ENCODE measurements around the gene ENTPD7. TPM values are rescaled to one million over a fixed set of nuclear protein-coding genes. Genes with fewer than 3 reads are reported as not detected.

ENTPD7 gene
- total and polyA plus RNA-seq, 10 of the 15 experiments (the other 5 are each of a cell fraction or from before 2014, with no cell fraction given), result 0.73 to 6.7 (median 5.2) TPM

GRCh38 chr10:99693933-99694583 lies 34.7 kb downstream of the ENTPD7 start:
- WGBS (ENCODE audit: insufficient coverage, insufficient replicate concordance, low lambda C conversion rate, missing lambda C conversion rate), result 98% methylated on average over 3 of the region's 3 CpGs
- ChIA-PET SMC1A (ENCODE audit: uncharacterized antibody, unreplicated experiment) (no interaction called here), RAD21 (ENCODE audit: unreplicated experiment) (no interaction called here), CTCF (no interaction called here), POLR2A (no interaction called here)
- no peaks in the 10 kb centered on the region for H3K79me2 ChIP-seq (ENCODE audit: control insufficient read depth, insufficient read depth, low read length)
- H3K4me3 ChIP-seq, result no peak overlapping the region
- in situ Hi-C loops (cut with MboI) (no loop called here), intact Hi-C loops (cut with micrococcal nuclease; ENCODE audit: unreplicated experiment) (no loop called here)
- H2AFZ ChIP-seq (ENCODE audit: control insufficient read depth, low read depth, low read length), result no peak overlapping the region
- ATAC-seq, result no peak
- H4K20me1 ChIP-seq (ENCODE audit: control insufficient read depth, insufficient read depth), result no peaks in the 10 kb centered on the region
- H3K9ac ChIP-seq (ENCODE audit: control insufficient read depth, insufficient read depth, low read length), result no peak overlapping the region
- no peaks in the 10 kb centered on the region for H3K27me3 ChIP-seq (replicated peaks in 1 of 2; ENCODE audit: control insufficient read depth in 2 of 2, insufficient read depth in 2 of 2, low read length in 1 of 2)
- no peak overlapping the region for H3K27ac ChIP-seq (ENCODE audit: control insufficient read depth, insufficient read depth)
- no peaks in the 10 kb centered on the region for H3K9me3 ChIP-seq (replicated peaks; ENCODE audit: control insufficient read depth, insufficient read depth, low read length)
- H3K4me2 ChIP-seq (ENCODE audit: control insufficient read depth, insufficient read depth), result no peak overlapping the region
- no peak for FAIRE-seq
- H3K4me1 ChIP-seq (ENCODE audit: control insufficient read depth, insufficient read depth, low read length), result no peaks in the 10 kb centered on the region
- H3K36me3 ChIP-seq (ENCODE audit: control insufficient read depth in 2 of 2, insufficient read depth in 2 of 2, low read length in 1 of 2), result peaks cover 2 to 12% of the 10 kb centered on the region in 2 experiments; a peak in 3 of 4 replicates
- BruUV-seq (replicated peaks), result no TSS peak
- TF ChIP-seq RUNX3 (IDR thresholded peaks at IDR 0.05; ENCODE audit: low read length) (no peak), MEF2B (IDR thresholded peaks at IDR 0.05; ENCODE audit: partially characterized antibody, poor library complexity, severe bottlenecking) (no peak), RCOR1 (conservative IDR thresholded peaks at IDR 0.05; ENCODE audit: low read depth, low read length) (no peak), YBX1 (IDR thresholded peaks at IDR 0.05) (no peak), NFYB (IDR thresholded peaks at IDR 0.05; ENCODE audit: insufficient read depth, low read depth, low read length) (no peak), CBX3 (IDR thresholded peaks at IDR 0.05; ENCODE audit: borderline replicate concordance, low read depth) (no peak), ATF2 (IDR thresholded peaks at IDR 0.05; ENCODE audit: low read length) (no peak), FOS (IDR thresholded peaks at IDR 0.05; ENCODE audit: borderline replicate concordance, extremely low read depth, insufficient read length) (no peak), CHD1 (IDR thresholded peaks at IDR 0.05; ENCODE audit: low read depth, low read length) (no peak), BACH1 (IDR thresholded peaks at IDR 0.05; ENCODE audit: borderline replicate concordance) (no peak), RFX5 (IDR thresholded peaks at IDR 0.05; ENCODE audit: low read depth, low read length) (no peak), MXI1 (IDR thresholded peaks at IDR 0.05; ENCODE audit: low read depth, low read length) (no peak), HDGF (IDR thresholded peaks at IDR 0.05) (no peak), BCLAF1 (IDR thresholded peaks at IDR 0.05) (no peak), CREB1 (IDR thresholded peaks at IDR 0.05; ENCODE audit: low read depth) (no peak), BHLHE40 (IDR thresholded peaks at IDR 0.05; ENCODE audit: borderline replicate concordance in 1 of 2, low read depth in 2 of 2, low read length in 1 of 2) (no peak), FOXK2 (IDR thresholded peaks at IDR 0.05) (no peak), SRF (IDR thresholded peaks at IDR 0.05; ENCODE audit: low read depth in 2 of 2, low read length in 2 of 2) (no peak), TCF12 (IDR thresholded peaks at IDR 0.05; ENCODE audit: low read depth, low read length) (no peak)
- DNase-seq (ENCODE audit: low read depth, low spot score), result no peak
